ENCODE data around the gene NNAT.

NNAT gene

GRCh38 chr20:37567671-37568588 is 46.9 kb downstream of the NNAT start:
- no peak for DNase-seq

GRCh38 chr20:37570419-37570818 is 49.4 kb downstream of the NNAT start:
- no peak for DNase-seq

GRCh38 chr20:37571033-37571432 is 50.0 kb downstream of the NNAT start:
- DNase-seq, result no peak

Measured in CD4-positive, alpha-beta T cell treated with Interleukin-17A for 4 hours (primary cell).